Measurements from ENCODE around the gene CALHM3. TPM values are rescaled to one million over a fixed set of nuclear protein-coding genes. Genes with fewer than 3 reads are reported as not detected.

Gene CALHM3
- total and polyA plus RNA-seq, 4 donors: 0.02 to 0.15 TPM; not detected in 2

GRCh38 chr10:103512166-103512565 is 33.1 kb upstream of the CALHM3 start:
- no peaks in the 10 kb centered on the region for H3K27me3 ChIP-seq (ENCODE audit: control insufficient read depth in 3 of 3, insufficient read depth in 3 of 3, low read length in 2 of 3)
- no peaks in the 10 kb centered on the region for H3K9me3 ChIP-seq (ENCODE audit: control insufficient read depth in 4 of 4, insufficient read depth in 3 of 4, low read length in 3 of 4)
- H3K4me3 ChIP-seq: no peak overlapping the region
- TF ChIP-seq, protein P1, sequence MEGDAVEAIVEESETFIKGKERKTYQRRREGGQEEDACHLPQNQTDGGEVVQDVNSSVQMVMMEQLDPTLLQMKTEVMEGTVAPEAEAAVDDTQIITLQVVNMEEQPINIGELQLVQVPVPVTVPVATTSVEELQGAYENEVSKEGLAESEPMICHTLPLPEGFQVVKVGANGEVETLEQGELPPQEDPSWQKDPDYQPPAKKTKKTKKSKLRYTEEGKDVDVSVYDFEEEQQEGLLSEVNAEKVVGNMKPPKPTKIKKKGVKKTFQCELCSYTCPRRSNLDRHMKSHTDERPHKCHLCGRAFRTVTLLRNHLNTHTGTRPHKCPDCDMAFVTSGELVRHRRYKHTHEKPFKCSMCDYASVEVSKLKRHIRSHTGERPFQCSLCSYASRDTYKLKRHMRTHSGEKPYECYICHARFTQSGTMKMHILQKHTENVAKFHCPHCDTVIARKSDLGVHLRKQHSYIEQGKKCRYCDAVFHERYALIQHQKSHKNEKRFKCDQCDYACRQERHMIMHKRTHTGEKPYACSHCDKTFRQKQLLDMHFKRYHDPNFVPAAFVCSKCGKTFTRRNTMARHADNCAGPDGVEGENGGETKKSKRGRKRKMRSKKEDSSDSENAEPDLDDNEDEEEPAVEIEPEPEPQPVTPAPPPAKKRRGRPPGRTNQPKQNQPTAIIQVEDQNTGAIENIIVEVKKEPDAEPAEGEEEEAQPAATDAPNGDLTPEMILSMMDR (IDR thresholded peaks at IDR 0.05; ENCODE audit: control extremely low read depth, extremely low read depth): no peak
- no peak for ATAC-seq (ENCODE audit: insufficient read depth, low FRiP score)
- H3K36me3 ChIP-seq (ENCODE audit: control insufficient read depth in 4 of 4, insufficient read depth in 4 of 4, low read length in 4 of 4): no peaks in the 10 kb centered on the region
- H3K27ac ChIP-seq (ENCODE audit: low read depth in 1 of 2, low read length in 1 of 2): no peak overlapping the region
- peaks cover 0 to 2% (median 0%) of the 10 kb centered on the region in 5 donors for H3K4me1 ChIP-seq (ENCODE audit: control insufficient read depth in 5 of 5, insufficient read depth in 5 of 5, low read length in 5 of 5)
- no peak overlapping the region for H3K9ac ChIP-seq (ENCODE audit: insufficient read depth in 1 of 2, low read length in 2 of 2)
- no peak for DNase-seq

DNA sequence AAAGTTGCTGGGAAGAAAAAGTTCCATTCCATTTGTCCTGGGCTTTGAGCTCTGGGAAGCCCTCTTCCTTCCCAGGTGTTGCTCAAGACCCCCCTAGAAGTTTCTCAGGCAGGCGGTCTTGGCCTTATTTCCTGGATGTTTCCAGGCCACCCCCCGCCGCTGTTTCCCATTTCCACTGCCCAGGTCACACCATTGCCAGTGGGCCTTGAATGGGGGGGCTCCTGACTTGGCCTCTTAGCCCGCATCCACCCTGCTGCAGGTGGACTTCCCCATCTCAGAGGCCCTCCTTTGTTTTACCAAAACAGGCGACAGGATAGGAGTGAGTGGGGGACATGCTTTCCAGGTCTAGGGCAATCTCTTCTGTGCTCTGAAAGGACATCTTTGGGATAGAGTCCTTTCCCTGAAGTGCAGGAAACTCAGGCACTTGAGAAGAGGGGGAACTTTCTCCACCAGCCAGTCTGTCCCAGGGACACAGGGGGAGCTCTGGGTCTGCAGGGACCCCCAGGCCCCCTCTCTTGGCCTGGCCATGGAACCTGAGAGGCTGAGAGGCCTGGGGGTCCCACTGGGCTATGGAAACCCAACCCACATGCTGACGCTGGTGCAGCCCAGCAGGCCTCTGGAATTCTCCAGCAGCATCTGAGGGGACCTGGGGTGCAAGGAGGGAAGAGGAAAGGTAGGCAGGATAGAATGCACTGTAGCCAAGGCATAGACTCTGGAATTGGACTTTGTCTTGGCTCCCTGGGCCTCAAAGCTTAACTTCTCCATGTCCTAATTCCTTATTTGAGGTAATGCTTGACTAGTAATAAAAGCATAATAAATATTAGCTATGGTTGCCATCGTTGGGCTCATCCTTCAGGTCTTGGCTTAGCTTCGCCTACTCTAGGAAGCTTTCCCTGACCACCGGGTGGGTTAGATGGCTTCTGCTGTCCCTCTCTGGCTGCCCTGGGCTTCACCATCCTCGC is 32.0 kb upstream of the CALHM3 start:
- Histone ChIP-seq H3K27ac (ENCODE audit: low read depth in 1 of 2, low read length in 1 of 2) (no peak overlapping the region), H3K4me1 (ENCODE audit: control insufficient read depth in 5 of 5, insufficient read depth in 5 of 5, low read length in 5 of 5) (no peaks in the 10 kb centered on the region), H3K4me3 (no peak overlapping the region), H3K9me3 (ENCODE audit: control insufficient read depth in 4 of 4, insufficient read depth in 3 of 4, low read length in 3 of 4) (no peaks in the 10 kb centered on the region), H3K27me3 (ENCODE audit: control insufficient read depth in 3 of 3, insufficient read depth in 3 of 3, low read length in 2 of 3) (no peaks in the 10 kb centered on the region), H3K36me3 (ENCODE audit: control insufficient read depth in 4 of 4, insufficient read depth in 4 of 4, low read length in 4 of 4) (no peaks in the 10 kb centered on the region), H3K9ac (ENCODE audit: insufficient read depth in 1 of 2, low read length in 2 of 2) (no peak overlapping the region)
- WGBS, 2 donors: 92 to 94% methylated on average over 10 of the region's 10 CpGs
- DNase-seq: no peak
- TF ChIP-seq, protein P1 (IDR thresholded peaks at IDR 0.05; ENCODE audit: control extremely low read depth, extremely low read depth): no peak
- no peak for ATAC-seq (ENCODE audit: insufficient read depth, low FRiP score)

GRCh38 chr10:103510046-103510685 is 31.1 kb upstream of the CALHM3 start:
- Histone ChIP-seq H3K27me3 (ENCODE audit: control insufficient read depth in 3 of 3, insufficient read depth in 3 of 3, low read length in 2 of 3) (peaks cover 0 to 4% (median 0%) of the 10 kb centered on the region in 3 donors), H3K9me3 (ENCODE audit: control insufficient read depth in 4 of 4, insufficient read depth in 3 of 4, low read length in 3 of 4) (no peaks in the 10 kb centered on the region), H3K4me1 (ENCODE audit: control insufficient read depth in 5 of 5, insufficient read depth in 5 of 5, low read length in 5 of 5) (no peaks in the 10 kb centered on the region), H3K36me3 (ENCODE audit: control insufficient read depth in 4 of 4, insufficient read depth in 4 of 4, low read length in 4 of 4) (no peaks in the 10 kb centered on the region), H3K9ac (ENCODE audit: insufficient read depth in 1 of 2, low read length in 2 of 2) (no peak overlapping the region), H3K27ac (ENCODE audit: low read depth in 1 of 2, low read length in 1 of 2) (no peak overlapping the region), H3K4me3 (no peak overlapping the region)
- 91 to 94% methylated on average over 8 of the region's 8 CpGs for WGBS, 2 donors
- no peak for ATAC-seq (ENCODE audit: insufficient read depth, low FRiP score)
- no peak for DNase-seq
- TF ChIP-seq, protein P1 (IDR thresholded peaks at IDR 0.05; ENCODE audit: control extremely low read depth, extremely low read depth): no peak
